GM12872 (cell line): ENCODE measurements around the gene ELK1.

Experiments used
- CTCF ChIP-seq: IDR thresholded peaks from 3 replicates; pipeline ENCODE4 v1.5.1; 2011; ENCODE audit warnings: low read depth, mild to moderate bottlenecking, low read length, moderate library complexity; ENCODE audit not compliant: insufficient read depth

Gene ELK1

GRCh38 chrX:47650164-47651042 lies at the start of gene ELK1:
Gene ELK1 (minus strand): TSS chrX:47650563. CDS start chrX:47641441, 9,122 bp downstream.
- TF ChIP-seq CTCF, result no peak

- no peak for TF ChIP-seq CTCF
Observed at GRCh38 chrX:47697181-47697580, 46.8 kb upstream of the ELK1 start.

- no peak for TF ChIP-seq CTCF
Observed at GRCh38 chrX:47690175-47690574, 39.8 kb upstream of the ELK1 start.

- no peak for TF ChIP-seq CTCF
Observed at GRCh38 chrX:47687263-47687662, 36.9 kb upstream of the ELK1 start.

- no peak for TF ChIP-seq CTCF
Observed at GRCh38 chrX:47683829-47684205, 33.5 kb upstream of the ELK1 start.

GRCh38 chrX:47683184-47683828 lies 32.9 kb upstream of the ELK1 start:
- TF ChIP-seq CTCF, result no peak

GRCh38 chrX:47674776-47675175 lies 24.4 kb upstream of the ELK1 start:
- no peak for TF ChIP-seq CTCF
